OCI-LY7 (cell line): ENCODE results near the gene MIGA1. TPM values are rescaled to one million over a fixed set of nuclear protein-coding genes. Genes with fewer than 3 reads are reported as not detected.

Source experiments
- BruUV-seq: library from RNA; stranded (reverse); fragments of 400-500 nt; replicated peaks from 2 replicates; lab custom pipeline; 2021; lab: Mats Ljungman, UMichigan
- CTCF ChIA-PET: fragments of 300-600 bp; sonication (Branson Sonifier 250); formaldehyde crosslinking; loops from one replicate; lab custom pipeline; 2022; ENCODE audit warnings: antibody characterized with exemption; ENCODE audit not compliant: unreplicated experiment; lab: Charles Lee
- POLR2A ChIA-PET: fragments of 300-600 bp; sonication (Branson Sonifier 250); formaldehyde crosslinking; loops from one replicate; lab custom pipeline; 2022; ENCODE audit warnings: antibody characterized with exemption; lab: Charles Lee
- DNase-seq: peaks from one replicate; pipeline ENCODE4 v3.0.0-alpha.2; 2015; ENCODE audit warnings: low spot score
- H2AFZ ChIP-seq: fragments of 200-600 bp; sonication (generic), shearing (Covaris generic); 2 replicates; pipeline ENCODE4 v1.6.1; 2014; ENCODE audit warnings: mild to moderate bottlenecking, antibody characterized with exemption, low read length, moderate library complexity
- H3K27ac ChIP-seq: fragments of 200-600 bp; sonication (generic); 2 replicates; pipeline ENCODE4 v1.5.1; 2014; ENCODE audit warnings: mixed run types, low read depth, mild to moderate bottlenecking, moderate library complexity, low read length, inconsistent platforms; ENCODE audit not compliant: poor library complexity, severe bottlenecking
- H3K36me3 ChIP-seq: fragments of 200-600 bp; sonication (generic); 2 replicates; pipeline ENCODE4 v1.6.1; 2014; ENCODE audit warnings: mild to moderate bottlenecking, antibody characterized with exemption, low read length, moderate library complexity, mixed read lengths; ENCODE audit not compliant: insufficient read depth
- H3K4me1 ChIP-seq: fragments of 200-600 bp; sonication (generic); 2 replicates; pipeline ENCODE4 v1.5.1; 2014; ENCODE audit warnings: mild to moderate bottlenecking, low read length; ENCODE audit not compliant: insufficient read depth, poor library complexity, severe bottlenecking
- H3K4me2 ChIP-seq: fragments of 200-600 bp; sonication (generic); 2 replicates; pipeline ENCODE4 v1.6.1; 2014; ENCODE audit warnings: mild to moderate bottlenecking, low read length
- H3K4me3 ChIP-seq: fragments of 200-600 bp; sonication (generic); 2 replicates; pipeline ENCODE4 v1.5.1; 2014; ENCODE audit warnings: mild to moderate bottlenecking, low read depth, low read length; ENCODE audit not compliant: poor library complexity, severe bottlenecking
- H3K79me2 ChIP-seq: fragments of 200-600 bp; sonication (generic); 2 replicates; pipeline ENCODE4 v1.6.1; 2016; ENCODE audit warnings: low read depth, mild to moderate bottlenecking, low read length, moderate library complexity, mixed read lengths; ENCODE audit not compliant: insufficient read depth
- H3K9me2 ChIP-seq: fragments of 200-600 bp; sonication (generic); 2 replicates; pipeline ENCODE4 v1.6.1; 2016; ENCODE audit warnings: mild to moderate bottlenecking, low read length, mixed read lengths; ENCODE audit not compliant: insufficient read depth
- H3K9me3 ChIP-seq: fragments of 200-600 bp; sonication (generic); 2 replicates; pipeline ENCODE4 v1.6.1; 2014; ENCODE audit warnings: mild to moderate bottlenecking, mixed run types, low read length, mixed read lengths
- H4K20me1 ChIP-seq: fragments of 200-600 bp; sonication (generic); 2 replicates; pipeline ENCODE4 v1.6.1; 2014; ENCODE audit warnings: mild to moderate bottlenecking, antibody characterized with exemption, low read length, moderate library complexity, mixed read lengths; ENCODE audit not compliant: insufficient read depth
- CTCF ChIP-seq: fragments of 200-600 bp; sonication (generic); conservative IDR thresholded peaks from 2 replicates; pipeline ENCODE4 v1.5.1; 2014; ENCODE audit warnings: mild to moderate bottlenecking, antibody characterized with exemption, low read length, moderate library complexity, mixed read lengths
- EZH2phosphoT487 ChIP-seq: fragments of 200-600 bp; sonication (generic); IDR thresholded peaks from 2 replicates; pipeline ENCODE4 v1.6.1; 2018; ENCODE audit warnings: low read depth, borderline replicate concordance, mild to moderate bottlenecking, mixed run types, antibody characterized with exemption, low read length, moderate library complexity, mixed read lengths
- intact Hi-C: fragments of 100-400 bp; cut with micrococcal nuclease; formaldehyde crosslinking; loops from one replicate; pipeline ENCODE4 v1.10.0; 2022; ENCODE audit not compliant: unreplicated experiment
- total RNA-seq, 2 experiments: library from RNA; depleted of rRNA in 1 of 2; stranded (reverse); fragments of >200 nt in 1 of 2; shearing (Covaris generic) in 1 of 2; gene quantifications; 2 replicates each; pipeline ENCODE4 v1.2.3, GENCODE V29; 2014 to 2022

MIGA1 gene
- total RNA-seq, 2 experiments from 2014 or later = 5.1 to 8.4 TPM

- ChIA-PET CTCF (interaction anchor here (0.6 to 1.1 kb wide), 3 partner anchors 9 to 889 kb away, joined by 3 to 4 read pairs (median 3); no protein-coding TSS in a partner anchor), POLR2A (interaction anchor here (1.1 to 2.6 kb wide), 2 partner anchors 11 to 216 kb away, joined by 3 to 13 read pairs; no protein-coding TSS in a partner anchor)
- peak within 1 kb of the TSS; percentile 83 for H3K4me3 ChIP-seq
- TF ChIP-seq EZH2phosphoT487 (no peak), CTCF (0 out of 2 replicates have a peak, but pooled peaks have one; percentile 15)
- H3K9me3 ChIP-seq = no peaks in the 10 kb centered on the region
- no peaks in the 10 kb centered on the region for H3K9me2 ChIP-seq
- no TSS peak for BruUV-seq
- peak within 1 kb of the TSS; percentile 79; the same call in 1 of the 2 replicates for H2AFZ ChIP-seq
- peak within 1 kb of the TSS; percentile 71 for H3K4me2 ChIP-seq
- H3K27ac ChIP-seq = peak within 1 kb of the TSS; percentile 61
- H3K79me2 ChIP-seq = peaks cover 52% of the 10 kb centered on the region
- H3K36me3 ChIP-seq = no peaks in the 10 kb centered on the region
- intact Hi-C loops = loop anchor here (2.0 to 10.0 kb wide), 3 partner anchors 77 to 245 kb away; partner anchors contain the start of genes DNAJB4 and ZZZ3
- H3K4me1 ChIP-seq = peaks cover 36% of the 10 kb centered on the region
- H4K20me1 ChIP-seq = peaks cover 21% of the 10 kb centered on the region; the same call in 1 of the 2 replicates
- DNase-seq = peak; percentile 93
Measured at GRCh38 chr1:77759071-77760028, 20.1 kb upstream of the MIGA1 start, which contains the start of gene USP33. Gene USP33 (minus strand): TSS chr1:77759852. CDS start chr1:77741697, 18,155 bp downstream.

- peaks cover 17% of the 10 kb centered on the region for H3K4me1 ChIP-seq
- H3K79me2 ChIP-seq = peaks cover 24% of the 10 kb centered on the region
- 0 out of 2 replicates have a peak overlapping the region, but pooled peaks have one; percentile 7 for H2AFZ ChIP-seq
- no peak overlapping the region for H3K27ac ChIP-seq
- H3K9me2 ChIP-seq = no peaks in the 10 kb centered on the region
- H4K20me1 ChIP-seq = peaks cover 12% of the 10 kb centered on the region; the same call in 1 of the 2 replicates
- ChIA-PET CTCF (no interaction called here), POLR2A (no interaction called here)
- no peak overlapping the region for H3K4me3 ChIP-seq
- no peaks in the 10 kb centered on the region for H3K36me3 ChIP-seq
- no peak for DNase-seq
- intact Hi-C loops = no loop called here
- no peaks in the 10 kb centered on the region for H3K9me3 ChIP-seq
- TF ChIP-seq EZH2phosphoT487 (no peak), CTCF (no peak)
- BruUV-seq = no TSS peak
- H3K4me2 ChIP-seq = no peak overlapping the region
Measured at GRCh38 chr1:77762072-77762476, 17.4 kb upstream of the MIGA1 start.
